ENCODE measurements around the gene DNAJB7.

- TF ChIP-seq EZH2 (IDR thresholded peaks at IDR 0.05; ENCODE audit: borderline replicate concordance, low read depth, low read length, poor library complexity, severe bottlenecking) = no peak
- no peak for TF ChIP-seq CTCF (conservative IDR thresholded peaks at IDR 0.05; ENCODE audit: low read depth, low read length)
These were observed 13.2 kb upstream of the DNAJB7 start for GRCh38 chr22:40875111-40875510.
